Fibroblast of skin of back (primary cell): ENCODE results near the gene GTPBP6.
"Not testable (repeated sequence)": the region's sequence is repeated elsewhere in the genome, so short reads cannot be mapped to it uniquely, and the experiment has no call there.

Experiments
- DNase-seq: peaks from one replicate; pipeline ENCODE4 v3.0.0-alpha.2; 2013

Gene GTPBP6

GRCh38 chrX:334971-335757, 16.6 kb upstream of the GTPBP6 start:
- no peak for DNase-seq

- DNase-seq, result no peak
Measured at GRCh38 chrX:334331-334891, 15.8 kb upstream of the GTPBP6 start.

- no peak for DNase-seq
Measured at GRCh38 chrX:333611-334311, 15.2 kb upstream of the GTPBP6 start.

GRCh38 chrX:332916-333610, 14.5 kb upstream of the GTPBP6 start:
- DNase-seq, result no peak

- DNase-seq, result no peak
Measured at GRCh38 chrX:332496-332860, 13.9 kb upstream of the GTPBP6 start.

GRCh38 chrX:331825-332495, 13.4 kb upstream of the GTPBP6 start:
- DNase-seq, result no peak

GRCh38 chrX:331151-331824, 12.7 kb upstream of the GTPBP6 start:
- DNase-seq, result peak; percentile 76

- DNase-seq, result no peak
Measured at GRCh38 chrX:330726-331150, 12.1 kb upstream of the GTPBP6 start.

- not testable (repeated sequence) for DNase-seq
Measured at GRCh38 chrX:330141-330725, 11.6 kb upstream of the GTPBP6 start.

- no peak for DNase-seq
Measured at GRCh38 chrX:329291-329910, 10.8 kb upstream of the GTPBP6 start.

- no peak for DNase-seq
Measured at GRCh38 chrX:327660-328126, 9.1 kb upstream of the GTPBP6 start.

- not testable (repeated sequence) for DNase-seq
Measured at GRCh38 chrX:324664-325063, 6.1 kb upstream of the GTPBP6 start.

GRCh38 chrX:323721-324628, 5.4 kb upstream of the GTPBP6 start:
- DNase-seq, result peak; percentile 45

GRCh38 chrX:320126-320783, 1.7 kb upstream of the GTPBP6 start:
- peak; percentile 18 for DNase-seq

- no peak for DNase-seq
Measured at GRCh38 chrX:319579-320125, 1.1 kb upstream of the GTPBP6 start.

- peak; percentile 99 for DNase-seq
Measured at GRCh38 chrX:318068-318738, 393 bp downstream of the GTPBP6 start.

- no peak for DNase-seq
Measured at GRCh38 chrX:317424-318067, 1.1 kb downstream of the GTPBP6 start.
